HepG2 (cell line): ENCODE results near the gene MPC1. TPM values are rescaled to one million over a fixed set of nuclear protein-coding genes. Genes with fewer than 3 reads are reported as not detected.

Experiments
- BRCA1 ChIP-seq: sonication (generic); formaldehyde crosslinking; IDR thresholded peaks from 2 replicates; pipeline ENCODE4 v1.4.0; 2020; ENCODE audit warnings: missing genetic modification reagents
- CCAR2 ChIP-seq: fragments of 200-400 bp; formaldehyde crosslinking; optimal IDR thresholded peaks from 2 replicates; pipeline ENCODE3; 2018; ENCODE audit warnings: low read depth, mild to moderate bottlenecking, low read length, moderate library complexity
- CEBPZ ChIP-seq: IDR thresholded peaks from 2 replicates; pipeline ENCODE4 v1.6.1; 2012; ENCODE audit warnings: low read length, improper control_type of control experiment
- CREB1 ChIP-seq, 2 experiments: fragments of 450-650 bp in 1 of 2; IDR thresholded peaks; 2 replicates each; pipeline ENCODE4 v1.6.1; 2016 to 2017; ENCODE audit warnings: control low read depth in 1 of 2, mild to moderate bottlenecking in 1 of 2, missing compliant biosample characterization in 1 of 2, missing genetic modification characterization in 1 of 2
- HOXA5 ChIP-seq: sonication (generic); formaldehyde crosslinking; IDR thresholded peaks from 2 replicates; pipeline ENCODE4 v1.4.0; 2020; ENCODE audit warnings: missing genetic modification reagents
- HOXA7 ChIP-seq: sonication (generic); formaldehyde crosslinking; IDR thresholded peaks from 2 replicates; pipeline ENCODE4 v1.8.1; 2022; ENCODE audit warnings: mild to moderate bottlenecking, missing genetic modification reagents, moderate library complexity
- JUND ChIP-seq: sonication (generic); formaldehyde crosslinking; IDR thresholded peaks from 2 replicates; pipeline ENCODE4 v1.8.0; 2022; ENCODE audit warnings: mild to moderate bottlenecking, missing genetic modification reagents
- NCOA1 ChIP-seq: sonication (generic); formaldehyde crosslinking; IDR thresholded peaks from 2 replicates; pipeline ENCODE4 v1.9.0; 2021; ENCODE audit warnings: missing genetic modification reagents
- NFE2 ChIP-seq: sonication (generic); formaldehyde crosslinking; IDR thresholded peaks from 2 replicates; pipeline ENCODE4 v1.4.0; 2020; ENCODE audit warnings: missing genetic modification reagents
- ZBTB40 ChIP-seq, 2 experiments: fragments of 450-650 bp in 1 of 2; sonication (generic) in 1 of 2; formaldehyde crosslinking in 1 of 2; IDR thresholded peaks; 2 replicates each; pipeline versions ENCODE4 v1.6.1 to v1.8.0; 2016 to 2022; ENCODE audit warnings: antibody characterized with exemption in 1 of 2, mild to moderate bottlenecking in 1 of 2, missing genetic modification reagents in 1 of 2
- ZKSCAN5 ChIP-seq: sonication (generic); formaldehyde crosslinking; IDR thresholded peaks from 2 replicates; pipeline ENCODE4 v1.5.1; 2020; ENCODE audit warnings: mild to moderate bottlenecking, missing genetic modification reagents
- ZNF441 ChIP-seq: sonication (generic); formaldehyde crosslinking; IDR thresholded peaks from 2 replicates; pipeline ENCODE4 v1.7.0; 2021; ENCODE audit warnings: missing genetic modification reagents, borderline replicate concordance
- ZNF503 ChIP-seq: sonication (generic); formaldehyde crosslinking; IDR thresholded peaks from 2 replicates; pipeline ENCODE4 v1.4.0; 2020; ENCODE audit warnings: missing genetic modification reagents
- ZNF777 ChIP-seq: sonication (generic); formaldehyde crosslinking; IDR thresholded peaks from 2 replicates; pipeline ENCODE4 v1.4.0; 2020; ENCODE audit warnings: missing genetic modification reagents
- polyA plus RNA-seq, 8 experiments: library from polyadenylated mRNA; depleted of rRNA in 3 of 8; stranded (reverse) in 7 of 8; unstranded in 1 of 8; fragments of >200 nt; fragmentation: Illumina TruSeq in 4 of 8; extraction: Trizol in 4 of 8; gene quantifications; 2 replicates each; pipeline versions ENCODE4 v1.2.1 to v1.2.3, GENCODE V29; 2011 to 2016; ENCODE audit warnings: low read depth in 4 of 8, missing spikeins in 1 of 8, mixed read lengths in 1 of 8; ENCODE audit not compliant: insufficient read depth in 1 of 8
- total RNA-seq, 5 experiments: library from RNA; depleted of rRNA; stranded (reverse); fragments of >200 nt; fragmentation: Illumina TruSeq; extraction: Trizol; gene quantifications; 2 replicates each; pipeline ENCODE4 v1.2.3, GENCODE V29; 2016; ENCODE audit warnings: low read depth in 1 of 5

The MPC1 gene
- total and polyA plus RNA-seq, 2 of the 13 experiments (the other 11 are each of a cell fraction or from before 2014, with no cell fraction given): 189 to 214 TPM

- TF ChIP-seq ZBTB40 (IDR thresholded peaks at IDR 0.05) (no peak), ZBTB40 (CRISPR knock-in tag; IDR thresholded peaks at IDR 0.05) (peak; percentile 81), NFE2 (CRISPR knock-in tag) (no peak), ZNF441 (CRISPR knock-in tag) (no peak), JUND (CRISPR knock-in tag) (peak; percentile 8), HOXA7 (CRISPR knock-in tag) (no peak), NCOA1 (CRISPR knock-in tag) (no peak), ZNF777 (CRISPR knock-in tag) (peak; percentile 81), ZNF503 (CRISPR knock-in tag) (peak; percentile 68), BRCA1 (CRISPR knock-in tag) (peak; percentile 96), CEBPZ (no peak), CCAR2 (no peak), CREB1 (IDR thresholded peaks at IDR 0.05) (peak; percentile 81; the same call in 1 of the 2 replicates), CREB1 (CRISPR knock-in tag; IDR thresholded peaks at IDR 0.05) (no peak), HOXA5 (CRISPR knock-in tag) (peak; percentile 88), ZKSCAN5 (no peak)
These were observed at the start of gene MPC1 (continued) for GRCh38 chr6:166382933-166383801.
